Omental fat pad (tissue), 4 donors: ENCODE data around the gene CSNK1A1L. TPM values are rescaled to one million over a fixed set of nuclear protein-coding genes. Genes with fewer than 3 reads are reported as not detected.

Source experiments
- total RNA-seq, 4 donors: library from RNA; depleted of rRNA; stranded (reverse); fragments of >200 nt; gene quantifications; one replicate each; pipeline ENCODE4 v1.1.0, GENCODE V29; 2016

CSNK1A1L gene
- total RNA-seq, 4 donors from 2014 or later, result not detected

Other genes starting within 250 kb of the CSNK1A1L start
- 10 to 100 TPM in 1 of 4 donors, 1 to 10 TPM in 3; 5.9 to 22.9 (median 8.2) TPM for gene SMAD9, start 185.4 kb downstream of the CSNK1A1L start, total RNA-seq
- 10 to 100 TPM; 21.0 to 41.3 (median 29.4) TPM for gene ALG5, start 106.3 kb downstream of the CSNK1A1L start, total RNA-seq
- 10 to 100 TPM; 17.2 to 26.8 (median 20.9) TPM for gene EXOSC8, start 104.9 kb downstream of the CSNK1A1L start, total RNA-seq
- 10 to 100 TPM; 19.5 to 57.5 (median 31.8) TPM for gene SUPT20H, start 46.0 kb downstream of the CSNK1A1L start, total RNA-seq